Measurements from ENCODE around the gene RHBDF2.
"Not testable (repeated sequence)": the region's sequence is repeated elsewhere in the genome, so short reads cannot be mapped to it uniquely, and the experiment has no call there.

The RHBDF2 gene

GRCh38 chr17:76538281-76538931, 37.2 kb upstream of the RHBDF2 start:
- DNase-seq: no peak

- no peak for DNase-seq
Observed at GRCh38 chr17:76537578-76538280, 36.5 kb upstream of the RHBDF2 start, which contains the start of gene CYGB. Gene CYGB, minus strand, starts transcription at chr17:76537709. Its CDS starts 167 bp downstream, at chr17:76537542.

- no peak for DNase-seq
Observed at GRCh38 chr17:76537288-76537577, 36.0 kb upstream of the RHBDF2 start.

- no peak for DNase-seq
Observed at GRCh38 chr17:76536511-76537287, 35.5 kb upstream of the RHBDF2 start.

- DNase-seq: no peak
Observed at GRCh38 chr17:76535788-76536510, 34.7 kb upstream of the RHBDF2 start.

- no peak for DNase-seq
Observed at GRCh38 chr17:76534831-76535732, 33.9 kb upstream of the RHBDF2 start.

- not testable (repeated sequence) for DNase-seq
Observed at GRCh38 chr17:76533640-76534359, 32.6 kb upstream of the RHBDF2 start.

- no peak for DNase-seq
Observed at GRCh38 chr17:76532072-76532651, 30.9 kb upstream of the RHBDF2 start.

- DNase-seq: no peak
Observed at GRCh38 chr17:76531486-76532038, 30.3 kb upstream of the RHBDF2 start.

GRCh38 chr17:76530811-76531485, 29.7 kb upstream of the RHBDF2 start:
- no peak for DNase-seq

GRCh38 chr17:76530095-76530723, 29.0 kb upstream of the RHBDF2 start:
- no peak for DNase-seq

- DNase-seq: no peak
Observed at GRCh38 chr17:76529224-76530094, 28.2 kb upstream of the RHBDF2 start.

- no peak for DNase-seq
Observed at GRCh38 chr17:76528528-76529223, 27.5 kb upstream of the RHBDF2 start.

- DNase-seq: no peak
Observed at GRCh38 chr17:76528156-76528527, 26.9 kb upstream of the RHBDF2 start.

GRCh38 chr17:76527430-76528111, 26.3 kb upstream of the RHBDF2 start:
- peak; percentile 36 for DNase-seq

GRCh38 chr17:76527016-76527415, 25.8 kb upstream of the RHBDF2 start:
- DNase-seq: not testable (repeated sequence)

GRCh38 chr17:76525513-76525833, 24.2 kb upstream of the RHBDF2 start:
- not testable (repeated sequence) for DNase-seq

Measured in T-helper 9 cell (primary cell).